GM21619 (cell line): Measurements from ENCODE around the gene ZDHHC14.
A peak's percentile ranks its signal among the peaks of the same experiment; 100 is the strongest.
"Not testable (repeated sequence)": the region's sequence is repeated elsewhere in the genome, so short reads cannot be mapped to it uniquely, and the experiment has no call there.

Experiments used
- ATAC-seq: cut with Tn5 transposase; IDR thresholded peaks from one replicate; pipeline ENCODE4 v1.9.1; 2021; ENCODE audit not compliant: unreplicated experiment

ZDHHC14 gene

GRCh38 chr6:157548635-157549467 is 167.9 kb downstream of the ZDHHC14 start:
- no peak for ATAC-seq

DNA sequence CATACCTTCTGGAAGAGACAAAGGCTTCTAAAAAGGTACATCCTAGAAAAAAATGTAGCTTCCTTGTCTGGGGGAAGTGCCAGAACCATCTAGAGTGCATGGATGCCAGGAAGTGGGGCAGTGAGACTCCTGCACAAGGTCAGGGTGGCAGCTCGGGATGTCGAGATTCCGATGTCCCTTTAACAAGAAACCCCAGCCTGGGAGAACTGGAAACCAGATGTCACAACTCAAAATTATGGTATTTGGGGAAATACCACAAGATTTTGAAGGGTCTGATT is 168.4 kb downstream of the ZDHHC14 start:
- no peak for ATAC-seq

DNA sequence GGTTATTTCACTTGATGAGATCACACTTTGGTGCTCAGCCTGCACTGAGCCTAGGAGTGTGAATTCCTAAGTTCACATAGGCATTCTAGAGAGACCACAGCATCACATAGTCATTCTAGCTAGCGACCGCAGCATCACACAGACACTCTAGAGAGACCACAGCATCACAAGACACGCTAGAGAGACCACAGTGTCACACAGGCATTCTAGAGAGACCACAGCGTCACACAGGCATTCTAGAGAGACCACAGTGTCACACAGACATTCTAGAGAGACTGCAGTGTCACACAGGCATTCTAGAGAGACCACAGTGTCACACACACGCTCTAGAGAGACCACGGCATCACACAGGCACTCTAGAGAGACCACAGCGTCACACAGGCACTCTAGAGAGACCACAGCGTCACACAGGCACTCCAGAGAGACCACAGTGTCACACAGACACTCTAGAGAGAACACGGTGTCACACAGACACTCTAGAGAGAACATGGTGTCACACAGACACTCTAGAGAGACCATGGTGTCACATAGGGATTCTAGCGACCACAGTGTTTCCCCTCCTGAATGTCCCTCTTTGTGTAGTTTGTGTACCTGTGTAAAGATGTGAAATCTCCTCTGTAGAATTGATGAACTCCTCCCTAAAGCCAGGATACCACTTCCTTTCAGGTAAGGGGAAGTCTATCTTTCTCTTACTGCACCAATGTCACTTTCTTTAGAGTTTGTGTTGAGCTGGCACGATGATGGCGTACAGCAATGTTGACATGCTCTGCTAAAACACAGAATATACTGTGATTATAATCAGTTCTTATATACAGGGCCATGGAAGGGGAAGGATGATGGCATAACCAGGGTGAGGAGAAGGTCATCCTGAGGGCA is 169.4 kb downstream of the ZDHHC14 start:
- no peak for ATAC-seq

GRCh38 chr6:157551041-157551832 is 170.2 kb downstream of the ZDHHC14 start:
- no peak for ATAC-seq

DNA sequence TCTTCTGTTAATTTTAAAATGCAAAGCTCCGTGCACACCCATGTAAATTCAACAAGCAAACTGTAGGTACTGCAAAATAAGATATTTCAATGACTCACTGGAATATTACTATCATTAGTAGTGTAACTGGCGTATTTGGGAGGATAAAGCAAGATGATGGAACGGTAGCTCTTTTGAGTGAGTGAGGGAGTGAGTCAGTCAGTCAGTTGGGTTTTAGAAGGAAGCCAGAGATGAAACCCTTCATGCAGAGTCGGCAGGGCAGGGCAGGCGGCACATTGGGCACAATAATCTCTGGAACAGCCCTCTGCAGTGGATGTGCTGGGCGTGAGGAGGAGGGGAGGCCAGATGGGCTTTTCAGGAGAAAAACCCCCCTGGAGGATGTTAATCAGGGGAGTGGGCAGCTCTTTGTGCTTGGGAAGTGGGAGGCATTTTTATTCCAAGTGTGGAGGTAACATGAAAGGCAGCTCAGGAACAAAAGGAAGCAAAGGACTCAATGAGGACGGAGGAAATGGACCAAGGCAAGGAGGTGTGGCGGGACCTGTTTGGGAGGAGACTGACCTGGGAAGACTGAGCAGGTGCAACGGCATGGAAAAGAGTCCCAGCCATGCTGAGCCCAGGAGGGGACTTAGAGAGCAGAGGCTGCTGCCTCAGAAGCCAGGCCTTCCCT is 171.2 kb downstream of the ZDHHC14 start:
- ATAC-seq: no peak

GRCh38 chr6:157552820-157553485 is 172.0 kb downstream of the ZDHHC14 start:
- no peak for ATAC-seq

- no peak for ATAC-seq
These were observed 173.8 kb downstream of the ZDHHC14 start for GRCh38 chr6:157554747-157555146.

GRCh38 chr6:157555455-157556143 is 174.6 kb downstream of the ZDHHC14 start:
- ATAC-seq: no peak

DNA sequence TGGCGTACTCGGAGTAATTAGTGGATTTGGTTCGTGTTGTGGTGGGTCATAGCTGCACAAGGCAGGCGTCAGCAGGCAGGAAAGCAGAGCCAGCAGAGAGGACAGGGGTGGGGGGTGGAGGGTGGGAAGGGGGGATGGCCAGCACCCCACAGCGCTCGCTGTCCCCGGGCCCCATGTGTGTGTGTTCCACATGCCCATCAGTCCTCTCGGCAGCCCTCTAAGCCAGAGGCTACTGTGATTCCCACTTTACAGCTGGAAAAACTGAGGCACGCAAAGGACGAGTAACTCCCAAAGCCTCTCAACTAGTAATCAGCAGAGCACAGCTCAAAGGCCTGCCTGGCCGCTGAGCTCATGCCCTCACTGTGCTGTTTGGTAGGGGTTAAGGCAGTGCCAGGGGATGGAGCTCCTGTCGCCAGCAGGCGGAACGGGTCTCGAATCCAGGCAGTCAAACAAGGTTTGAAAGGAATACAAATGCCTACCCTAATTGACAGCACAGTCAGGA is 175.2 kb downstream of the ZDHHC14 start:
- ATAC-seq: no peak

- no peak for ATAC-seq
These were observed 175.9 kb downstream of the ZDHHC14 start for GRCh38 chr6:157556671-157557430.

DNA sequence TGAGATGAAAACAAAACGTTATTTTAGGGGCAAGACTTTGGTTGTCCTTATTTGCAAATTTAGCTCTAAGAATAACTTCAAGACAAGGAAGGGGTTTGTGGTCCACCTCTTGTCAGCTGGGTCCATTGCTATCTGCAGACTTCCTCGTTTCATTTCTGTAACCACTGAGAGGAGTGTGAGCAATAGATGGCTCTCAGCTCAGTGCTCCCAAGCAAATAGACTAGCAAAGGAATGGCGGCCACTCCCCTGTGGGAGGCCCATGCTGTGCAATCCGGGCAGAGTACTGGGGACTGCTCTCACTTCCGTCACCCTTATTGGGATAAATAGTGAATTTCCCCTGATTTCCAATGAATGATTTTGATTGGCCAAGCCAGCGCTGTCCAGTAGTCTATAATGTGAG is 176.6 kb downstream of the ZDHHC14 start:
- peak; percentile 51 for ATAC-seq

- ATAC-seq: no peak
These were observed 177.1 kb downstream of the ZDHHC14 start for GRCh38 chr6:157558049-157558448.

DNA sequence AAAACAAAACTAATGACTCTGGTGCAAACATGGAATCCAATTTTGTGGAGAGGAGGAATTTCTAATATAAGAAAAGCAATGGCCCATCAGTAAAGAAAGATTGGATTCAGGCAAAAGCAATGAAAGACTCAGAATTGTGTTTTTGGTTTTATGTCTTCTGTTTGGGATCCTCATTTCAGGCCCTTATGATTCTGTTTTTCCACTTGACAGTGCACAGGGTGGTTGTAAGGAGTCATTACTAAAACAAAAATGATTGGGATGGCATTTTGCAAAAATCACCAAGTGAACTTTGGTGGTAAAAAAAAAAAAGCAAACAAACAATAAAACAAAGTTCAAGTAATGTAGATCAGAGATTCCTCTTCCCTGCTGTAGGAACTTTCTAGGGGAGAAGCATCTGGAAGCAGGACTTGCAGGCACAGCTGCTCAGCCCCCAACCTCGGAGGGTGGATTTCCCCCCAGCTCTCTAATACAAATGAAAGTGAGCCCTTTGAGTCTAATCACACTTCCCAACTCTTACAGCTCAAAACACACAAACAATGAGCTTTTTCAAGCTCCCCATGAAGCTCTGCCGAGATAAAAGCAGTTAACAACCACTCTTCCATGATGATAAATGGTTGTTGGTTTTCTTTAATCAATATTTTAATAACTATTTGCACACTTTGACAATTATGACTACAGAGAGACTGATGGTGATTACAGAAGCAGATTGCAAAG is 177.7 kb downstream of the ZDHHC14 start:
- ATAC-seq: no peak

DNA sequence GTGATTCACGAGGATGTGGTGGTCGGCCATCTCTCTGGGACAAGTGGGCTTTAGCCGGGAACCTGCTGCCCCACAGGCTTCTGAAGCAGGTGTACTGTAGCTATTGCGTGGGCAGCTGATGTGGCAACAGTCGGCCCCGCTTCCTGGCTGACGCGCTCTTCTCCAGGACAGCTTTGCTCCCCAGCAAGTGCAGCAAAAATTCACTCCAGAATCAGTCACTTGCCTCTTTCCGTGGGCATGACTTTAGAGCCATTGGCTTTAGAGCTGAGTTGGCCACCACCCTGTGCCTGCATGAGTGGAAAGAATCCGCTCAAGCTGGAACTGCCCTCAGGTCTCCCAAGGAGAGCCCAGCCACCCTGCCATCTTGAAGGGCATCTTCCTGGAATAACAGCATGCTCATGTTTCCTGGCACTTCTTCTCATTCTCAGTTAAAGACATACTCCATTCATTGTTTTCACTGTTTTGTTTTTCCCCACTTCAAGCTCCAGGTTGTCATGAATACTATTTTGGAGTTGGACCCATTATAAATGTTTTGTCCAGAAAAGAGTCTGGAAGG is 178.3 kb downstream of the ZDHHC14 start:
- no peak for ATAC-seq

- ATAC-seq: not testable (repeated sequence)
These were observed 179.1 kb downstream of the ZDHHC14 start for GRCh38 chr6:157560063-157560462.

DNA sequence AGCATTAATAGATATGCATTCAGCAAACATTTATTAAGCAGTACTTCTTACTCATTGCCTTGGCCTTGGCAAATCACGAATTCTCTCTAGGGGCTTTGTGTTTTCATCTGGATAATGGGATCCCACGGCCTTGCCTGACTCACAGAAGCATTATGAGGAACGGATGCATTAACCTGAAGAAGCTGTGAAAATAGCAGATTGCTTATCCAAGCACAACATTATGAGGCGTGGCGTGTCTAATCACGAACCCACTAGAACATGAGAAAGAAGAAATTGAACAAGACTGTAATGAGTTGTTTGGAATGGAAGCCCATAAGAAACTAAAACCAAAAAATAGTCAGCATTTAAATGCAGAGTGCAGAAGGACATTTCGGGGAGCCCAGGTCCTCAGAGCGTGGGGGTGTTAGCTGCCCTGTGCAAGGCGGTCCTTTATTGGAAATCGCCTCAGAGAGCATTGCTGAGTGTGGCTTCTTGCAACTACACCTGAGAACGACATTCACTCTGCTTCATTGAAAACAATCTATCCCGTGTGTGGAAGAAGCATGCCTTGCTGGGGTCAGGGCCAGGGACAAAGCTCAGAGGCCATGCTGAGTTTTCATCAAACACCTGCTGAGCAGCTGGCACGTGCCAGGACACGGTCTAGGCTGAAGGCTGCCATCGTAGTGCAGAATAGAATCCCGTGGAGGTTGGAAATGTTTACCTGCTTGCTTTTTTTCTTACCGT is 179.9 kb downstream of the ZDHHC14 start:
- peak; percentile 1 for ATAC-seq

DNA sequence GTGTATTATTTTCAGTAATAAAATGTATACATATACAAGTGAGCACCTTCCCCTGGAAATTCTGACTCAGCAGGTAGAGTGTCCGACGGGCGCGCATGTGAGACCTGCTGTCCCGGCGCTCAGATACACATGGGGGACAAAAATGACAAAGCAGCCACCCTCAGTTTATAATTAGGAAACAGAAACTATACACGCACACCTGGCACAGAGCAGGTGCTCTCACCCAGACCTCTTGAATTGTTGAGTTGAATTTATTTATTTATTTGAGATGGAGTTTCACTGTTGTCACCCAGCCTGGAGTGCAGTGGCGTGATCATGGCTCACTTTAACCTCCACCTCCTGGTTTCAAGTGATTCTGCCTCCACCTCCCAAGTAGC is 180.4 kb downstream of the ZDHHC14 start:
- peak; percentile 25 for ATAC-seq
